Left ventricle myocardium inferior (tissue), 1 donor: Measurements from ENCODE around the gene PYURF. TPM values are rescaled to one million over a fixed set of nuclear protein-coding genes. Genes with fewer than 3 reads are reported as not detected.

ENCODE experiments used
- DNase-seq: peaks from one replicate; pipeline ENCODE4 v3.0.0-alpha.2; 2020
- H3K27ac ChIP-seq: fragments of 200-600 bp; replicated peaks from 2 replicates; pipeline ENCODE4 v1.8.0; 2021
- H3K27me3 ChIP-seq: fragments of 200-600 bp; 2 replicates; pipeline ENCODE4 v1.8.0; 2021; ENCODE audit warnings: low read depth
- H3K36me3 ChIP-seq: fragments of 200-600 bp; 2 replicates; pipeline ENCODE4 v1.8.0; 2021
- H3K4me1 ChIP-seq: fragments of 200-600 bp; 2 replicates; pipeline ENCODE4 v1.8.0; 2021
- H3K4me3 ChIP-seq: fragments of 200-600 bp; 2 replicates; pipeline ENCODE4 v1.8.0; 2021; ENCODE audit warnings: mild to moderate bottlenecking, moderate library complexity
- H3K9me3 ChIP-seq: fragments of 200-600 bp; replicated peaks from 2 replicates; pipeline ENCODE4 v1.8.0; 2021
- CTCF ChIP-seq: fragments of 200-600 bp; IDR thresholded peaks from 2 replicates; pipeline ENCODE4 v1.8.0; 2021; ENCODE audit warnings: antibody characterized with exemption, mild to moderate bottlenecking, borderline replicate concordance
- intact Hi-C: fragments of 100-400 bp; cut with micrococcal nuclease; formaldehyde crosslinking; loops from one replicate; pipeline ENCODE4 v1.11.0; 2022
- total RNA-seq: library from RNA; stranded (reverse); fragmentation: NEBNext Ultra II Directional; extraction: Animal tissue kit (Norgen Biotek cat#: 25700); gene quantifications from one replicate; pipeline ENCODE4 v1.2.1, GENCODE V29; 2021
- donor health status: DM: no; HTN: yes; CAD: no; lungs with severe emphysema.

Gene PYURF
- total RNA-seq, 1 donor from 2014 or later = 56.1 TPM

GRCh38 chr4:88537709-88538108, 14.1 kb upstream of the PYURF start:
- Histone ChIP-seq H3K9me3 (no peaks in the 10 kb centered on the region), H3K4me3 (no peak overlapping the region), H3K36me3 (no peaks in the 10 kb centered on the region), H3K4me1 (peaks cover 8% of the 10 kb centered on the region), H3K27ac (no peak overlapping the region), H3K27me3 (no peaks in the 10 kb centered on the region)
- no peak for DNase-seq
- TF ChIP-seq CTCF = no peak
- intact Hi-C loops = loop anchor here (5.0 kb wide), 1 partner anchor 125 kb away; no protein-coding TSS in a partner anchor

GRCh38 chr4:88535090-88535755, 11.6 kb upstream of the PYURF start:
- H3K9me3 ChIP-seq = no peaks in the 10 kb centered on the region
- H3K4me1 ChIP-seq = peaks cover 8% of the 10 kb centered on the region
- no peak for DNase-seq
- H3K27me3 ChIP-seq = no peaks in the 10 kb centered on the region
- no peak for TF ChIP-seq CTCF
- intact Hi-C loops = loop anchor here (5.0 kb wide), 1 partner anchor 127 kb away; no protein-coding TSS in a partner anchor
- no peak overlapping the region for H3K27ac ChIP-seq
- H3K4me3 ChIP-seq = no peak overlapping the region
- no peaks in the 10 kb centered on the region for H3K36me3 ChIP-seq

- H3K27ac ChIP-seq = no peak overlapping the region
- no peaks in the 10 kb centered on the region for H3K36me3 ChIP-seq
- DNase-seq = no peak
- no peak overlapping the region for H3K4me3 ChIP-seq
- intact Hi-C loops = no loop called here
- no peak for TF ChIP-seq CTCF
- H3K4me1 ChIP-seq = peaks cover under 1% of the 10 kb centered on the region
- H3K9me3 ChIP-seq = no peaks in the 10 kb centered on the region
- no peaks in the 10 kb centered on the region for H3K27me3 ChIP-seq
These were observed 10.6 kb upstream of the PYURF start for GRCh38 chr4:88533937-88534750.

- H3K27me3 ChIP-seq = no peaks in the 10 kb centered on the region
- no peaks in the 10 kb centered on the region for H3K36me3 ChIP-seq
- no peaks in the 10 kb centered on the region for H3K4me1 ChIP-seq
- no peaks in the 10 kb centered on the region for H3K9me3 ChIP-seq
- intact Hi-C loops = no loop called here
- H3K27ac ChIP-seq = no peak overlapping the region
- DNase-seq = no peak
- no peak overlapping the region for H3K4me3 ChIP-seq
- no peak for TF ChIP-seq CTCF
These were observed 9.7 kb upstream of the PYURF start for GRCh38 chr4:88533088-88533790.

GRCh38 chr4:88531549-88531948, 8.0 kb upstream of the PYURF start:
- Histone ChIP-seq H3K27ac (no peak overlapping the region), H3K9me3 (no peaks in the 10 kb centered on the region), H3K36me3 (no peaks in the 10 kb centered on the region), H3K4me1 (peaks cover under 1% of the 10 kb centered on the region), H3K4me3 (no peak overlapping the region), H3K27me3 (no peaks in the 10 kb centered on the region)
- TF ChIP-seq CTCF = no peak
- intact Hi-C loops = no loop called here
- no peak for DNase-seq
